Ramos (cell line): ENCODE measurements around the gene RPS6KA5.
"Not testable (repeated sequence)": the region's sequence is repeated elsewhere in the genome, so short reads cannot be mapped to it uniquely, and the experiment has no call there.

Experiments used
- in situ Hi-C: fragments of 300-500 bp; cut with MboI; formaldehyde crosslinking; loops from one replicate; pipeline ENCODE4 v1.14.3; 2022; ENCODE audit warnings: low sequenced_read_pairs; ENCODE audit not compliant: unreplicated experiment

RPS6KA5 gene

GRCh38 chr14:91068642-91069041, 8.2 kb upstream of the RPS6KA5 start:
- in situ Hi-C loops = no loop called here

GRCh38 chr14:91067186-91067585, 6.7 kb upstream of the RPS6KA5 start:
- in situ Hi-C loops = no loop called here

- in situ Hi-C loops = no loop called here
Observed at GRCh38 chr14:91065266-91065665, 4.8 kb upstream of the RPS6KA5 start.

- in situ Hi-C loops = no loop called here
Observed at GRCh38 chr14:91063119-91063518, 2.7 kb upstream of the RPS6KA5 start.

- in situ Hi-C loops = no loop called here
Observed at GRCh38 chr14:91062600-91062999, 2.2 kb upstream of the RPS6KA5 start.

- in situ Hi-C loops = no loop called here
Observed at GRCh38 chr14:91061056-91061887, 831 bp upstream of the RPS6KA5 start.

GRCh38 chr14:91059576-91060350, 678 bp downstream of the RPS6KA5 start:
- in situ Hi-C loops = no loop called here

- in situ Hi-C loops = no loop called here
Observed at GRCh38 chr14:91058042-91058581, 2.3 kb downstream of the RPS6KA5 start.

GRCh38 chr14:91056361-91056760, 4.1 kb downstream of the RPS6KA5 start:
- in situ Hi-C loops = no loop called here

- in situ Hi-C loops = no loop called here
Observed at GRCh38 chr14:91055016-91055415, 5.4 kb downstream of the RPS6KA5 start.

- in situ Hi-C loops = no loop called here
Observed at GRCh38 chr14:91048676-91049075, 11.8 kb downstream of the RPS6KA5 start.

- in situ Hi-C loops = no loop called here
Observed at GRCh38 chr14:91048265-91048664, 12.2 kb downstream of the RPS6KA5 start.

- in situ Hi-C loops = no loop called here
Observed at GRCh38 chr14:91047174-91047753, 13.2 kb downstream of the RPS6KA5 start.

GRCh38 chr14:91046488-91047072, 13.9 kb downstream of the RPS6KA5 start:
- in situ Hi-C loops = no loop called here

- in situ Hi-C loops = no loop called here
Observed at GRCh38 chr14:91041450-91041849, 19.0 kb downstream of the RPS6KA5 start.

- in situ Hi-C loops = no loop called here
Observed at GRCh38 chr14:91040545-91040944, 19.9 kb downstream of the RPS6KA5 start.

- in situ Hi-C loops = no loop called here
Observed at GRCh38 chr14:91038439-91038838, 22.0 kb downstream of the RPS6KA5 start.

- in situ Hi-C loops = no loop called here
Observed at GRCh38 chr14:91036741-91037469, 23.5 kb downstream of the RPS6KA5 start.

- in situ Hi-C loops = no loop called here
Observed at GRCh38 chr14:91035855-91036254, 24.6 kb downstream of the RPS6KA5 start.

GRCh38 chr14:91034379-91034778, 26.1 kb downstream of the RPS6KA5 start:
- in situ Hi-C loops = not testable (repeated sequence)
